GM12892 (cell line): ENCODE data around the gene ARF4.

ENCODE experiments used
- POLR2A ChIP-seq: IDR thresholded peaks from 2 replicates; pipeline ENCODE4 v1.6.1; 2011; ENCODE audit warnings: low read depth, low read length, control low read depth
- POLR2AphosphoS5 ChIP-seq: IDR thresholded peaks from 2 replicates; pipeline ENCODE4 v1.6.1; 2011; ENCODE audit warnings: low read depth, low read length, control low read depth
- TAF1 ChIP-seq: IDR thresholded peaks from 2 replicates; pipeline ENCODE4 v1.6.1; 2011; ENCODE audit warnings: low read depth, mild to moderate bottlenecking, control low read depth, low read length, borderline replicate concordance

DNA sequence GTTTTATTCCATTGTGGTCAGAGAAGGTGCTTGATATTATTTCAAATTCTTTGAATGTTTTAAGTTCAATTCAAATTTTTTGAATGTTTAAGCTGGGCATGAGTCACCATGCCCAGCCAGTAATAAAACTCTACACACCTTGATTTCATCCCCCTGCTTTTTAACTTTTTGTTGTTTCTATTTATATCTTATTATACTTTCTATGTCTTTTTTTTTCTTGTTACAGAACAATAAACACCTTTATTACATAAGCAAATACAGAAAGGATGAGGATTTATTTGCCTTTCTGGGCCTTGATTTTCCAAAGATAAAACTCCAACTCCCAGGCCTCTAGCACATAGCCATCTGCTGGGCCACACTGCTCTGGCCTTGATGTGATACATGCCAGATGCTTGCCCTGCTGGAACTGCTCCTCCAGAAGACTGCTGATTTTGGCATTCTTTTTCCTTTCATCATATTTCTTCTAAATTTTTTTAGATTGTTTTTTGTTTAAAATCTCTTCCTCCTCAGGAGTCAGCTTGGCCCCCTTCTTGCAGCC is 67.0 kb downstream of the ARF4 start:
- TF ChIP-seq POLR2AphosphoS5 (no peak), POLR2A (no peak), TAF1 (no peak)
